ENCODE data around the gene STAT4.

GRCh38 chr2:191078165-191078867, 72.5 kb downstream of the STAT4 start:
- TF ChIP-seq CTCF (IDR thresholded peaks at IDR 0.05; ENCODE audit: low read length): no peak
- no peak for TF ChIP-seq EZH2phosphoT487 (IDR thresholded peaks at IDR 0.05; ENCODE audit: low read length)
- TF ChIP-seq EZH2 (optimal IDR thresholded peaks at IDR 0.05; ENCODE audit: low read depth, low read length): no peak

All from MM.1S (cell line).